Activated CD4-positive, alpha-beta T cell treated with anti-CD3 and anti-CD28 coated beads for 36 hours (primary cell): Measurements from ENCODE around the gene OS9. TPM values are rescaled to one million over a fixed set of nuclear protein-coding genes. Genes with fewer than 3 reads are reported as not detected.
A peak's percentile ranks its signal among the peaks of the same experiment; 100 is the strongest.
"Not testable (repeated sequence)": the region's sequence is repeated elsewhere in the genome, so short reads cannot be mapped to it uniquely, and the experiment has no call there.

ENCODE experiments used
- ATAC-seq: fragments of 200-7000 bp; cut with Tn5 transposase; one replicate; pipeline ENCODE4 v1.10.0; 2021; ENCODE audit warnings: mild to moderate bottlenecking, moderate library complexity
- CTCF ChIA-PET: fragments of 350-600 bp; sonication (Branson Sonifier 250); formaldehyde crosslinking; loops from one replicate; lab custom pipeline; 2021; ENCODE audit warnings: antibody characterized with exemption; lab: Charles Lee
- POLR2A ChIA-PET: fragments of 350-600 bp; sonication (Branson Sonifier 250); formaldehyde crosslinking; loops from one replicate; lab custom pipeline; 2021; ENCODE audit warnings: antibody characterized with exemption, inconsistent platforms; lab: Charles Lee
- DNase-seq: peaks from one replicate; pipeline ENCODE4 v3.0.0-alpha.2; 2020
- H3K27ac Mint-ChIP-seq: one replicate; pipeline ENCODE4 v1.8.0; 2021; ENCODE audit warnings: mixed read lengths
- H3K27me3 Mint-ChIP-seq: one replicate; pipeline ENCODE4 v1.8.0; 2021; ENCODE audit warnings: mixed read lengths
- H3K36me3 Mint-ChIP-seq: one replicate; pipeline ENCODE4 v1.8.0; 2021; ENCODE audit warnings: low read depth, mixed read lengths
- H3K4me1 Mint-ChIP-seq: one replicate; pipeline ENCODE4 v1.8.0; 2021; ENCODE audit warnings: mixed read lengths
- H3K4me3 Mint-ChIP-seq: one replicate; pipeline ENCODE4 v1.8.0; 2021; ENCODE audit warnings: mild to moderate bottlenecking, moderate library complexity, mixed read lengths
- H3K9me3 Mint-ChIP-seq: one replicate; pipeline ENCODE4 v1.8.0; 2021; ENCODE audit warnings: low read depth, mixed read lengths
- intact Hi-C, 2 experiments: fragments of 100-400 bp; cut with DNase I in 1 of 2; cut with micrococcal nuclease in 1 of 2; formaldehyde crosslinking; loops; one replicate each; pipeline versions ENCODE4 v1.14.2 to v1.15.1; 2022 to 2024; cut with DNase I, micrococcal nuclease
- total RNA-seq, 2 experiments: library from RNA; stranded (reverse); gene quantifications; one replicate each; pipeline ENCODE4 v1.2.3, GENCODE V29; 2021

OS9 gene
- total RNA-seq, 2 experiments from 2014 or later: 61.7 to 63.2 TPM

DNA sequence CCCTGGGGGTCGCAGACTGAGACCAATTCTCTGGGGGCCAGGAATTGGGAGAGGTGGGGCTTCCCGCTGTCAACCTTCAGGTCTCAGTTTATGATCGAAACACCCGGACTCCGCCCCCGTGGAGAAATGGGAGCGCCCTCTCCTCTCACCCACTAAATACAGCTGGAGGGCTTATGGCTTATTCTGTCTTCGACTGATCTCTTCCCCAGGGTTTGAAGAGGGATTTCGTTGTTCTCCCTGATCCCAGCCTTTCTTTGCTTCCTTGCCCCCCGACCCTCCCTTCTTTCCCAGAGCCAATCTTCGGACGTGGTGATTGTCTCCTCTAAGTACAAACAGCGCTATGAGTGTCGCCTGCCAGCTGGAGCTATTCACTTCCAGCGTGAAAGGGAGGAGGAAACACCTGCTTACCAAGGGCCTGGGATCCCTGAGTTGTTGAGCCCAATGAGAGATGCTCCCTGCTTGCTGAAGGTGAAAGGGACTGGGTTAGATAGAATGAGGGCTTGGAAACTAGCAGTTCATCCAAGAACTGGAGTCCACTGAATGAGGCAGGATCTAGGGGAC is 607 bp downstream of the OS9 start:
- Mint-ChIP-seq H3K27ac (no peak overlapping the region), H3K27me3 (peaks cover 5% of the 10 kb centered on the region), H3K4me1 (peaks cover 4% of the 10 kb centered on the region), H3K9me3 (no peaks in the 10 kb centered on the region), H3K36me3 (peaks cover 26% of the 10 kb centered on the region), H3K4me3 (no peak overlapping the region)
- CTCF ChIA-PET: interaction anchor here (1.8 to 2.7 kb wide), 2 partner anchors 38 to 65 kb away, joined by 5 to 6 read pairs; no protein-coding TSS in a partner anchor
- intact Hi-C loops: loop anchor here (1.0 to 5.0 kb wide), 8 partner anchors 47 to 246 kb away; partner anchors contain the start of genes ARHGAP9 (in 1 of the 2), ATP23 (in 1 of the 2), B4GALNT1 (in 1 of the 2) and CDK4 (in 1 of the 2)
- POLR2A ChIA-PET: no interaction called here
- ATAC-seq (no peak), DNase-seq (peak; percentile 46)

DNA sequence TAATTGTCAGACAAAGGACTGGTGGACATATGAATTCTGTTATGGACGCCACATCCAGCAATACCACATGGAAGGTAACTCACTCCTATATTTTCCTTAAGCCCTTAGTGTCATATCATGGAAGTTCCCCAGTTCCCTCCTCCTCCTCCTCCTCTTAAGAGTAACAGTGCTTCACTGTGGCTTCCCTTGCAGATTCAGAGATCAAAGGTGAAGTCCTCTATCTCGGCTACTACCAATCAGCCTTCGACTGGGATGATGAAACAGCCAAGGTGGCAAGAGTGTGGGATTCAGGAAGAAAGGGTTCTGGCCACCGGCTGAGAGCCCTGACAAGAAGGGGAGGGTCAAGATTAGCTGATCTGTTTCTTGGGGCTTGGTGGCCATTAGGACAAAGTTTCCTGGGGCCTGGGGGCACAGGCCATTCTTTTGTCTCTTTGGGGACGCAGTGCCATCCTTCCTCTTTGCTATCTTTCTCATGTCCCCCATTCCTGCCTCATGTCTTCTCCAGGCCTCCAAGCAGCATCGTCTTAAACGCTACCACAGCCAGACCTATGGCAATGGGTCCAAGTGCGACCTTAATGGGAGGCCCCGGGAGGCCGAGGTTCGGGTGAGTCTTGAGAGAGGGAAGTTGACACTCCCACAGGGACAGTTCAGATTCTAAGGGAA is 2.0 kb downstream of the OS9 start:
- POLR2A ChIA-PET: no interaction called here

DNA sequence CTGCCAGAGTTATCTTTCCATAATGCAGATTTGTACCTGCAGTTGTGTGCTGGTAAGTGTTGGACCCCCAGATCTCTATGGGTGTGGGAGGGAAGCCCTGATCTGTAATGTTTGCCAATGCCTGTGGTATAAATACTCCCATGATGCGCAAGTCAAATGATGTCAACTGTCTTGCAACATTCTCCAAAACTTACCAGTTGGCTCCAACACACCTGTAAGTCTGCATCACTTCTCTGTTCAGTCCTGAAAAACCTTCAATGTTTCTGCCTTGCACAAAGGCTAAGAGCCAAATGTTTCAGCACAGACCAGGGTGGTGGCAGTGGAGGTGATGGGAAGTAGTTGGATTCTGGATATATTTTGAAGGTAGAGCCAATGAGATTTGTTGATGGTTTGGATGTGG is 3.1 kb downstream of the OS9 start:
- POLR2A ChIA-PET: interaction anchor here (0.7 kb wide), 1 partner anchor 98 kb away, joined by 8 read pairs; no protein-coding TSS in a partner anchor
- no peaks in the 10 kb centered on the region for H3K9me3 Mint-ChIP-seq
- intact Hi-C loops: no loop called here

More for the DNA sequence above, 2.0 kb downstream of the OS9 start:
- CTCF ChIA-PET: no interaction called here
- DNase-seq (no peak), ATAC-seq (no peak)
- intact Hi-C loops: loop anchor here (2.0 kb wide), 3 partner anchors 49 to 245 kb away; partner anchors contain the start of genes ATP23 (in 1 of the 2), CDK4 (in 1 of the 2) and TSPAN31 (in 1 of the 2)
- peaks cover 4% of the 10 kb centered on the region for H3K4me1 Mint-ChIP-seq
- H3K27ac Mint-ChIP-seq: no peak overlapping the region
- H3K9me3 Mint-ChIP-seq: no peaks in the 10 kb centered on the region
- H3K36me3 Mint-ChIP-seq: peaks cover 30% of the 10 kb centered on the region
- H3K27me3 Mint-ChIP-seq: no peaks in the 10 kb centered on the region
- H3K4me3 Mint-ChIP-seq: no peak overlapping the region

DNA sequence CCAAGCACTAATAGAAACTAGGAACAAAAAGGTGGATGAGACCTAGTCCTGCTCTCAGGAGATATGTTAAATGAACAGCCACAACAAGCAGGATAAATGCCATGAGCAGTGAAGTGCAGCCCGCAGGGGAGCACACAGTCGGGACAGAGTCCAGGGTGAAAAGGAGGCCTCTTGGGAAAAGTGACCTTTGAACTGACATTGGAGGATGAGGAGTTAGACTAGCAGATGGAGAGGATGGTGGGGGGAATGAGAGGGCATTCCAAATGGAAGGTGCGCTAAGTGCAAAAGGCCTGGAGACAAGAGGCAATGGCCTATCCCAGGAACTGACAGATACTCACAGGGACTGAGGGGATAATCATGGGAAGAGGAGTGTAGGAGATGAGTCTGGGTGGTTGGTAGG is 4.5 kb downstream of the OS9 start:
- ChIA-PET POLR2A (no interaction called here), CTCF (interaction anchor here (0.6 to 0.9 kb wide), 2 partner anchors 114 to 919 kb away, joined by 3 read pairs; no protein-coding TSS in a partner anchor)
- no peak for DNase-seq
- intact Hi-C loops: no loop called here
- Mint-ChIP-seq H3K4me1 (peaks cover 4% of the 10 kb centered on the region), H3K4me3 (no peak overlapping the region), H3K9me3 (no peaks in the 10 kb centered on the region), H3K27ac (no peak overlapping the region), H3K27me3 (no peaks in the 10 kb centered on the region), H3K36me3 (peaks cover 45% of the 10 kb centered on the region)
- no peak for ATAC-seq

More for the DNA sequence above, 3.1 kb downstream of the OS9 start:
- Mint-ChIP-seq H3K4me1 (peaks cover 4% of the 10 kb centered on the region), H3K27me3 (no peaks in the 10 kb centered on the region), H3K27ac (no peak overlapping the region), H3K36me3 (peaks cover 31% of the 10 kb centered on the region), H3K4me3 (no peak overlapping the region)
- ATAC-seq (no peak), DNase-seq (no peak)
- CTCF ChIA-PET: interaction anchor here (0.6 kb wide), 1 partner anchor 183 kb away, joined by 3 read pairs; no protein-coding TSS in a partner anchor

DNA sequence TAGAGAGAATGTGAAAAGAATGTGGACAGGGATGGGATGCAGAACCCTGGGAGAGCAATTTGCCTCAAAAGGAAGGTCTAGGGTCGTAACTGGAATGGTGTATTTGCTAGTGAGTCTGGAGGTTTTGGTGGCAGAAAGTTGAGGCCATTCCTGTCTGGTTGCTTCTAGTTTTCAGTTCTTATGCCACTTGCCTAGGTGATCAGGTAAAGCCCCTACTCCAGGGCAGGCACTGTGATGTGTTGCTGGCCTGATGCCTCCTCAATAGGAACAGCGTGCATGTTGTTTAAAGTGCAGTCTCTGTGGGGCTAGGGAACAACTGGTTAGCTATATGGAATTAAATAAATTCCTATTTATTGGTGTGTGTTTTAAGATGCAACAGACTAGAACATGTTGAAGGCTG is 6.4 kb downstream of the OS9 start:
- Mint-ChIP-seq H3K4me3 (no peak overlapping the region), H3K27me3 (no peaks in the 10 kb centered on the region), H3K4me1 (peaks cover 4% of the 10 kb centered on the region), H3K9me3 (peaks cover 3% of the 10 kb centered on the region), H3K36me3 (peaks cover 59% of the 10 kb centered on the region), H3K27ac (no peak overlapping the region)
- POLR2A ChIA-PET: no interaction called here
- CTCF ChIA-PET: interaction anchor here (0.9 kb wide), 1 partner anchor 35 kb away, joined by 3 read pairs; no protein-coding TSS in a partner anchor
- no peak for DNase-seq
- intact Hi-C loops: no loop called here
- no peak for ATAC-seq

DNA sequence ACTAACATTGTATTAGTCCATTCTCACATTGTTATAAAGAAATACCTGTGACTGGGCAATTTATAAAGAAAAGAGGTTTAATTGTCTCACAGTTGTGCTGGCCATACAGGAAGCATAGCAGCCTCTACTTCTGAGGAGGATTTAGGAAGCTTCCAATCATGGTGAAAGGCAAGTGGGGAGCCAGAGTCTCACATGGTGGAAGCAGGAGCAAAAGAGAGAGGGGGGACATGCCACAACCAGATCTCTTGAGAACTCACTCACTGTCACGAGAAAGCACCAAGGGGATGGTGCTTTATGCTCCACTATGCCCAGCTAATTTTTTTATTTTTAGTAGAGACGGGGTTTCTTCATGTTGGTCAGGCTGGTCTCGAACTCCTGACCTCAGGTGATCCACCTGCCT is 13.3 kb downstream of the OS9 start:
- H3K27me3 Mint-ChIP-seq: no peaks in the 10 kb centered on the region
- peaks cover 57% of the 10 kb centered on the region for H3K36me3 Mint-ChIP-seq
- DNase-seq (no peak), ATAC-seq (no peak)
- peaks cover 3% of the 10 kb centered on the region for H3K9me3 Mint-ChIP-seq
- POLR2A ChIA-PET: interaction anchor here (0.6 kb wide), 1 partner anchor 160 kb away, joined by 3 read pairs; no protein-coding TSS in a partner anchor
- H3K27ac Mint-ChIP-seq: no peak overlapping the region
- H3K4me3 Mint-ChIP-seq: no peak overlapping the region
- intact Hi-C loops: no loop called here
- CTCF ChIA-PET: no interaction called here
- no peaks in the 10 kb centered on the region for H3K4me1 Mint-ChIP-seq

DNA sequence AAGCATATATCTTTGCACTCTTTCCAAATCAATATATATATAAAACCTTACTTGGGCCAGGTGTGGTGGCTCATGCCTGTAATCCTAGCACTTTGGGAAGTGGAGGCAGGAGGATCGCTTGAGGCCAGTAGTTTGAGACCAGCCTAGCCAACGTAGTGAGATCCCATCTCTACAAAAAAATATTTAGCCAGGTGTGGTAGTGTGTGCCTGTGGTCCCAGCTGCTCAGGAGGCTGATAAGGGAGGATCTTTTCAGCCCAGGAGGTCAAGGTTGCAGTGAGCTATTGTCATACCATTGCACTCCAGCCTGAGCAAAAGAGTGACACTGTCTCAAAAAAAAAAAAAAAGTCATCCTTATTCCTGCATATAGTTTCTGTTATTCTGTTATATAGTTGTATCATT is 14.4 kb downstream of the OS9 start:
- Mint-ChIP-seq H3K27ac (no peak overlapping the region), H3K27me3 (no peaks in the 10 kb centered on the region), H3K9me3 (peaks cover 3% of the 10 kb centered on the region), H3K4me3 (no peak overlapping the region), H3K36me3 (peaks cover 49% of the 10 kb centered on the region), H3K4me1 (no peaks in the 10 kb centered on the region)
- ChIA-PET CTCF (interaction anchor here (0.5 to 0.6 kb wide), 3 partner anchors 18 to 708 kb away, joined by 3 to 5 read pairs (median 3); no protein-coding TSS in a partner anchor), POLR2A (no interaction called here)
- intact Hi-C loops: no loop called here
- no peak for DNase-seq
- no peak for ATAC-seq

DNA sequence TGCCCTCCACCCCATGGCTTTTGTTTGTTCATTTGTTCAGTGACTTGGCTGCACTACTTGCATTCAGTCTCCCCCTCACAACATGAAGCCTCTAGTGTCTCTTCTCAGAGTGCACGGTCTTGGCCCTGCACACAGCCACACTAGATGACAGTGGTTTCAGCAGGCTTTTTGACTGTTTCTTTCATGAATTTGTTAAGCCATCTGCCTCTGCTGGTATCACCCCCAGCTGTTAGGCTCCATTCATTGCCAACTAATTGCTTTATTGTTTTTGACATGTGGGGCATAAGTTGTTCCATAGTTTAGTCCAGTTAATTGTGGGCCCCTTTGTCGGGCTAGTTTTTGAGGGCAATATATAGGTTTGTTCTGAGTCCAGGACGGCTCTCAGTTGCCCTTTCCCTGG is 18.8 kb downstream of the OS9 start:
- H3K9me3 Mint-ChIP-seq: no peaks in the 10 kb centered on the region
- no peak overlapping the region for H3K27ac Mint-ChIP-seq
- intact Hi-C loops: no loop called here
- no peaks in the 10 kb centered on the region for H3K27me3 Mint-ChIP-seq
- CTCF ChIA-PET: no interaction called here
- H3K4me1 Mint-ChIP-seq: no peaks in the 10 kb centered on the region
- H3K4me3 Mint-ChIP-seq: no peak overlapping the region
- POLR2A ChIA-PET: no interaction called here
- peaks cover 23% of the 10 kb centered on the region for H3K36me3 Mint-ChIP-seq
- ATAC-seq (no peak), DNase-seq (no peak)

DNA sequence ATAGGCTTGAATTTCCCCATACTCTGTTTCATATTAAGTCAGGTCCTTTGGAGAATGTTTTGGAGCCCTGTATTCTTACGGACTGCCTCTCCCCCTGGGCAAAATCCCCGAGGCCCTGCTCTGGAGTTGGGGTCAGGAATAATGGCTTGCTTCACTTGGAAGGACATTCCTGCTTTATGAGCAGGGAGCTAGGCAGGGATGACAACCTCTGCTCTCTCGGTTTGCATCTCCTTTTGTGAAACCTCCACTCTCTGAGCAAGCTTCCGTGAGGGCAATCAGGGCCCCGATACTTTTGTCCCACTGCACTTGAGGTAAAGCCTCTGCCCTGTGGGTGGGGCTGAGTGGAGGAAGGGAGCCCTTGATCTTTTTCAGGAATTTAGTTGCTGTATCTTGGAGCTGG is 19.3 kb downstream of the OS9 start:
- CTCF ChIA-PET: no interaction called here
- Mint-ChIP-seq H3K36me3 (peaks cover 27% of the 10 kb centered on the region), H3K27ac (no peak overlapping the region), H3K4me1 (no peaks in the 10 kb centered on the region), H3K9me3 (no peaks in the 10 kb centered on the region), H3K4me3 (no peak overlapping the region), H3K27me3 (no peaks in the 10 kb centered on the region)
- POLR2A ChIA-PET: no interaction called here
- intact Hi-C loops: no loop called here
- DNase-seq (no peak), ATAC-seq (no peak)

DNA sequence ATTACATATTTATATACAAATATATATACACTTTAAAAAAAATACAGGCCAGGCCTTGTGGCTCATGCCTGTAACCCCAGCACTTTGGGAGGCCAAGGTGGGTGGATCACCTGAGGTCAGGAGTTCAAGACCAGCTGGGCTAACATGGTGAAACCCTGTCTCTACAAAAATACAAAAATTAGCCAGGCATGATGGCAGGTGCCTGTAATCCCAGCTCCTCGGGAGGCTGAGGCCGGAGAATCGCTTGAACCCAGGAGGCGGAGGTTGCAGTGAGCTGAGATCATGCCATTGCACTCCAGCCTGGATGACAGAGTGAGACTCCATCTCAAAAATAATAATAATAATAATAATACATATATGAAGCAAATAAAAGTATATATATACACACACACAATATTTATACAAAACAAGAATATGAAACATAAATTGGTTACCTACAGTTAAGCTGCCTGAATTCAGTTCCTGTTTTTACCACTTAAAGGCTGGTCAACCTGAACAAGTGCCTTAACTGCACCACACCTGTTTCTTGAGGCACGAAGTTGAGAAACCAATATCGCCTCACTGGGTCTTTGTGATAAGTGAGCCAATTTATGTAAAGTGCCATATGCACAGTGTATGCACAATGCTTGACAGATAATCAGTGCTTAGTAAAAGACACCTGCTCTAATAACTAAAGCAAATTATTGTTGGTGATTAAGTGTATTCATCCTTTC is 21.3 kb downstream of the OS9 start:
- POLR2A ChIA-PET, H3K9me3 Mint-ChIP-seq, H3K27me3 Mint-ChIP-seq, ATAC-seq, H3K4me3 Mint-ChIP-seq, intact Hi-C loops, H3K27ac Mint-ChIP-seq, DNase-seq, H3K4me1 Mint-ChIP-seq: not testable (repeated sequence)
- peaks cover 37% of the 10 kb centered on the region for H3K36me3 Mint-ChIP-seq
- CTCF ChIA-PET: interaction anchor here (0.6 to 1.4 kb wide), 3 partner anchors 11 to 844 kb away, joined by 3 to 5 read pairs (median 4); no protein-coding TSS in a partner anchor

DNA sequence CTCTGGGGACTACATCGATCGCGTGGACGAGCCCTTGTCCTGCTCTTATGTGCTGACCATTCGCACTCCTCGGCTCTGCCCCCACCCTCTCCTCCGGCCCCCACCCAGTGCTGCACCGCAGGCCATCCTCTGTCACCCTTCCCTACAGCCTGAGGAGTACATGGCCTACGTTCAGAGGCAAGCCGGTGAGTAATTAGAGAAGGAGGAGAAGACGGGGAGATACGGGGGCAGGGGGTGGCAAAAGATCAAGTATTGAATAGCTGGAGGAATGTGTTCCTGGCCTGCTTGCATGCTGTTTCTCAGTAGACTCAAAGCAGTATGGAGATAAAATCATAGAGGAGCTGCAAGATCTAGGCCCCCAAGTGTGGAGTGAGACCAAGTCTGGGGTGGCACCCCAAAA is 21.9 kb downstream of the OS9 start:
- Mint-ChIP-seq H3K36me3 (peaks cover 37% of the 10 kb centered on the region), H3K27me3 (no peaks in the 10 kb centered on the region), H3K9me3 (no peaks in the 10 kb centered on the region), H3K4me1 (no peaks in the 10 kb centered on the region), H3K4me3 (no peak overlapping the region), H3K27ac (no peak overlapping the region)
- intact Hi-C loops: no loop called here
- ChIA-PET CTCF (interaction anchor here (0.6 to 1.4 kb wide), 3 partner anchors 11 to 844 kb away, joined by 3 to 5 read pairs (median 4); no protein-coding TSS in a partner anchor), POLR2A (no interaction called here)
- ATAC-seq: no peak
- DNase-seq: no peak
